GM10248 (cell line): ENCODE data around the gene ERO1B.
"Not testable (repeated sequence)": the region's sequence is repeated elsewhere in the genome, so short reads cannot be mapped to it uniquely, and the experiment has no call there.

ENCODE experiments used
- CTCF ChIA-PET: fragments of 300-600 bp; sonication (Branson Sonifier 250); formaldehyde crosslinking; extraction: SDS; loops from one replicate; lab custom pipeline; 2021; ENCODE audit warnings: antibody characterized with exemption; lab: Yijun Ruan, JAX
- POLR2A ChIA-PET: fragments of 350-650 bp; sonication (Branson Sonifier 250); formaldehyde crosslinking; extraction: SDS; loops from one replicate; lab custom pipeline; 2020; ENCODE audit warnings: antibody characterized with exemption; lab: Yijun Ruan, JAX
- DNase-seq: peaks from one replicate; pipeline ENCODE4 v3.0.0; 2012; ENCODE audit errors: extremely low spot score
- CTCF ChIP-seq: IDR thresholded peaks from 2 replicates; pipeline ENCODE4 v1.5.1; 2012; ENCODE audit warnings: mild to moderate bottlenecking, low read depth; ENCODE audit errors: extremely low read depth, missing control alignments, control extremely low read depth

The ERO1B gene

GRCh38 chr1:236204039-236204438, 77.7 kb downstream of the ERO1B start:
- no peak for TF ChIP-seq CTCF
- POLR2A ChIA-PET, result no interaction called here

GRCh38 chr1:236201786-236202185, 80.0 kb downstream of the ERO1B start:
- TF ChIP-seq CTCF, result no peak
- CTCF ChIA-PET, result no interaction called here

More at GRCh38 chr1:236204039-236204438, 77.7 kb downstream of the ERO1B start:
- CTCF ChIA-PET, result interaction anchor here (0.8 to 1.2 kb wide), 2 partner anchors 23 to 97 kb away, joined by 3 read pairs; no protein-coding TSS in a partner anchor
- no peak for DNase-seq

GRCh38 chr1:236200925-236201324, 80.8 kb downstream of the ERO1B start:
- CTCF ChIA-PET, result no interaction called here
- DNase-seq, result no peak
- POLR2A ChIA-PET, result no interaction called here
- no peak for TF ChIP-seq CTCF

More at GRCh38 chr1:236201786-236202185, 80.0 kb downstream of the ERO1B start:
- POLR2A ChIA-PET, result no interaction called here
- no peak for DNase-seq

GRCh38 chr1:236193184-236193583, 88.6 kb downstream of the ERO1B start:
- ChIA-PET POLR2A (no interaction called here), CTCF (interaction anchor here (1.5 kb wide), 1 partner anchor 10 kb away, joined by 4 read pairs; no protein-coding TSS in a partner anchor)
- no peak for DNase-seq
- no peak for TF ChIP-seq CTCF

- DNase-seq, POLR2A ChIA-PET, CTCF ChIA-PET: not testable (repeated sequence)
These were observed 93.7 kb downstream of the ERO1B start for GRCh38 chr1:236188084-236188483.

GRCh38 chr1:236186471-236186870, 95.3 kb downstream of the ERO1B start:
- CTCF ChIA-PET, DNase-seq, POLR2A ChIA-PET: not testable (repeated sequence)

- TF ChIP-seq CTCF, result no peak
- CTCF ChIA-PET, result no interaction called here
- DNase-seq, result no peak
- POLR2A ChIA-PET, result no interaction called here
These were observed 96.1 kb downstream of the ERO1B start for GRCh38 chr1:236185687-236186086.

- no peak for DNase-seq
- POLR2A ChIA-PET, result no interaction called here
- CTCF ChIA-PET, result no interaction called here
- TF ChIP-seq CTCF, result no peak
These were observed 100.7 kb downstream of the ERO1B start for GRCh38 chr1:236181059-236181458.
